Nephron progenitor cell (in vitro differentiated cells): Measurements from ENCODE around the gene PGRMC1.
"Not testable (repeated sequence)": the region's sequence is repeated elsewhere in the genome, so short reads cannot be mapped to it uniquely, and the experiment has no call there.

Experiments used
- DNase-seq: peaks from one replicate; pipeline ENCODE4 v3.0.0; 2021
- H3K27ac Mint-ChIP-seq: 2 replicates; pipeline ENCODE4 v1.8.0; 2021; ENCODE audit warnings: mild to moderate bottlenecking, moderate library complexity, mixed read lengths
- H3K27me3 Mint-ChIP-seq: 2 replicates; pipeline ENCODE4 v1.8.0; 2021; ENCODE audit warnings: mild to moderate bottlenecking, low read depth, mixed read lengths; ENCODE audit not compliant: poor library complexity
- H3K36me3 Mint-ChIP-seq: 2 replicates; pipeline ENCODE4 v1.8.0; 2021; ENCODE audit warnings: low read depth, mixed read lengths
- H3K4me1 Mint-ChIP-seq: 2 replicates; pipeline ENCODE4 v1.8.0; 2021; ENCODE audit warnings: mixed read lengths
- H3K4me3 Mint-ChIP-seq: 2 replicates; pipeline ENCODE4 v1.8.0; 2021; ENCODE audit warnings: mild to moderate bottlenecking, moderate library complexity, mixed read lengths
- H3K9me3 Mint-ChIP-seq: 2 replicates; pipeline ENCODE4 v1.8.0; 2021; ENCODE audit warnings: mild to moderate bottlenecking, moderate library complexity, mixed read lengths
- TF ChIP-seq, protein P1 (sequence below): fragments of 200-600 bp; sonication (generic); IDR thresholded peaks from 2 replicates; pipeline ENCODE4 v1.5.0; 2021; ENCODE audit warnings: antibody characterized with exemption

PGRMC1 gene

DNA sequence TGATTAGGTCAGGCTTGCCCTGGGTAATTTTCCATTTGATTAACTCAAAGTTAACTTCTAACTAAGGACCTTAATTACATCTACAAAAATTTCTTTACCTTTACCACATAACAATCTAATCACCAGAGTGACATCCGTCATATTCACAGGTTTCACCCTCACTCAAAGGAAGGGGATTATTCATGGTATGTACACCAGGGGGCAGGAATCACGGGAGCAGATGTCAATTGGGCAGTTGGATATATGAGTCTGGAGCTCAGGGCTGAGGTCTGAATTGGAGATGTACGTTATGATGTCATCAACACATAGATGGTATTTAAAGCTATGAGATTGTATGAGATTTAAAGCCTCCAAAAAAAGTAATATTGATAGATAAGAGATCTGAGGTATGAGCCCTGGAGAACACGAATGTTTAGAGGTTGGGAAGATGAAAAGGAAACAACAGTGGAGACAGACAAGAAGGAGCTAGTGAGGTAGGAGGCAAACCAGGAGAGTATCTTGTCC, 52.9 kb downstream of the PGRMC1 start:
- TF ChIP-seq, protein P1, sequence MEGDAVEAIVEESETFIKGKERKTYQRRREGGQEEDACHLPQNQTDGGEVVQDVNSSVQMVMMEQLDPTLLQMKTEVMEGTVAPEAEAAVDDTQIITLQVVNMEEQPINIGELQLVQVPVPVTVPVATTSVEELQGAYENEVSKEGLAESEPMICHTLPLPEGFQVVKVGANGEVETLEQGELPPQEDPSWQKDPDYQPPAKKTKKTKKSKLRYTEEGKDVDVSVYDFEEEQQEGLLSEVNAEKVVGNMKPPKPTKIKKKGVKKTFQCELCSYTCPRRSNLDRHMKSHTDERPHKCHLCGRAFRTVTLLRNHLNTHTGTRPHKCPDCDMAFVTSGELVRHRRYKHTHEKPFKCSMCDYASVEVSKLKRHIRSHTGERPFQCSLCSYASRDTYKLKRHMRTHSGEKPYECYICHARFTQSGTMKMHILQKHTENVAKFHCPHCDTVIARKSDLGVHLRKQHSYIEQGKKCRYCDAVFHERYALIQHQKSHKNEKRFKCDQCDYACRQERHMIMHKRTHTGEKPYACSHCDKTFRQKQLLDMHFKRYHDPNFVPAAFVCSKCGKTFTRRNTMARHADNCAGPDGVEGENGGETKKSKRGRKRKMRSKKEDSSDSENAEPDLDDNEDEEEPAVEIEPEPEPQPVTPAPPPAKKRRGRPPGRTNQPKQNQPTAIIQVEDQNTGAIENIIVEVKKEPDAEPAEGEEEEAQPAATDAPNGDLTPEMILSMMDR: no peak
- no peaks in the 10 kb centered on the region for H3K36me3 Mint-ChIP-seq

DNA sequence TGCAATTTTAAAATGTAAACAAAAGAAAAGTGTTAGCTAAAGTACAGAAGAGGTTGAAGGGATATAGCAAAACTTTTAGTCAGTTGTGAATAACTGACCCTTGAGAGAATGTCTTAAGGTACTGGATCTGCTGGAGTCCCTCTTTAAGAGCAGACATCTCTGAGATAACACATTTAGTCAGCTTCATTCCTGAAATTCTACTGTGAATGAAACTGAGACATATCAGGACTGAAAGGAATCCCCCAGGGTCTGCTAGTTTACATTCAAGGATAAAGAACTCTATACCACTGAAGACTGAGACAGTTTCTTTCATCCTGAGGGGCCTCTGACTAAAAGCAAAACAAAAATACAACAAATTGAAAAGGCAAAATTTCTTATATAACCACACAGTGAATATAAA, 54.4 kb downstream of the PGRMC1 start:
- no peak for DNase-seq
- Mint-ChIP-seq H3K27me3 (peaks cover 3% of the 10 kb centered on the region), H3K27ac (no peak overlapping the region), H3K4me1 (no peaks in the 10 kb centered on the region), H3K9me3 (peaks cover 28% of the 10 kb centered on the region), H3K4me3 (no peak overlapping the region), H3K36me3 (no peaks in the 10 kb centered on the region)
- TF ChIP-seq, protein P1: no peak

More for the DNA sequence above, 52.9 kb downstream of the PGRMC1 start:
- Mint-ChIP-seq H3K4me1 (no peaks in the 10 kb centered on the region), H3K27me3 (no peaks in the 10 kb centered on the region), H3K4me3 (no peak overlapping the region), H3K9me3 (peaks cover 30% of the 10 kb centered on the region), H3K27ac (no peak overlapping the region)
- DNase-seq: no peak

DNA sequence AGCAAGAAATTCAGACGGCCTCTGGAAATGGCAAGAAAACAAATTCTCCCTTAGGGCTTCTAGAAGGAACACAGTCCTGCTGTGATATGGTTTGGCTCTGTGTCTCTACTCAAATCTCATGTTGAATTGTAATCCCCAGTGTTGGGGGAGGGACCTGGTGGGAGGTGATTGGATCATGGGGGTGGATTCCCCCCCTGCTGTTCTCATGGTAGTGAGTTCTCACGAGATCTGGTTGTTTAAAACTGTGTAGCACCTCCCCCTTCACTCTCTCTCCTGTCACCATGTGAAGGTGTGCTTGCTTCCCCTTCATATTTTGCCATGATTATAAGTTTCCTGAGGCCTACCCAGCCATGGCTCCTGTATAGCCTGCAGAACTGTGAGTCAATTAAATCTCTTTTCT, 55.2 kb downstream of the PGRMC1 start:
- not testable (repeated sequence) for H3K27me3 Mint-ChIP-seq, H3K4me3 Mint-ChIP-seq, H3K36me3 Mint-ChIP-seq, H3K4me1 Mint-ChIP-seq, DNase-seq, H3K27ac Mint-ChIP-seq
- H3K9me3 Mint-ChIP-seq: peaks cover 27% of the 10 kb centered on the region

DNA sequence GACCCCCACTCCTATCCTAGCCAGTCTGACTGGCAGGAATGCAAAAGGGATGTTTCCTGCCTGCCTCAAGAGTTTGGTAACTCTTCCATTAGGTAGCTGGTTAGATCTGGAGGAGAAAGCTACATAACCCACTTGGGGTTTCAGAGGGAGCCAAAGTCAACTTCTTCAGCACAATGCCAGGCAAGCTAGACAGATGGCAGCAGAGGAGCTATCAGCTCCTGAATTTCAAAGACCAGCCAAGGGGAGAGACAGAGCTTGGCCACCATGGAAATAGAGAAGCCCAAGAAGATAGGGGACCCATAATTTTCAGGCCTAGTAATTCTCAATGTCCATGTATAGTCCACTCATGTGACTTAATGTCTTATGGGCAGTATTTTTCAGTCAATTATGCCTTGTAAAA, 56.4 kb downstream of the PGRMC1 start:
- no peak overlapping the region for H3K27ac Mint-ChIP-seq
- peaks cover 3% of the 10 kb centered on the region for H3K27me3 Mint-ChIP-seq
- DNase-seq: no peak
- no peaks in the 10 kb centered on the region for H3K4me1 Mint-ChIP-seq
- H3K4me3 Mint-ChIP-seq: no peak overlapping the region
- TF ChIP-seq, protein P1: no peak
- H3K9me3 Mint-ChIP-seq: peaks cover 35% of the 10 kb centered on the region
- H3K36me3 Mint-ChIP-seq: no peaks in the 10 kb centered on the region
